Tibial nerve (tissue), 4 donors: Measurements from ENCODE around the gene TRDN. TPM values are rescaled to one million over a fixed set of nuclear protein-coding genes. Genes with fewer than 3 reads are reported as not detected.

Experiments used
- DNase-seq, 2 donors: peaks; one replicate each; pipeline ENCODE4 v3.0.0-alpha.2; 2019; ENCODE audit warnings: low spot score in 2 of 2
- H3K27ac ChIP-seq, 4 donors: fragments of 200-600 bp; sonication (generic) in 3 of 4; one replicate each; pipeline ENCODE4 v1.5.1; 2017 to 2019; ENCODE audit warnings: mild to moderate bottlenecking in 1 of 4
- H3K27me3 ChIP-seq, 2 donors: fragments of 200-600 bp; sonication (generic) in 1 of 2; one replicate each; pipeline versions ENCODE4 v1.5.1 to v1.6.0; 2017 to 2019
- H3K36me3 ChIP-seq, 3 donors: fragments of 200-600 bp; sonication (generic); one replicate each; pipeline ENCODE4 v1.5.1; 2018 to 2019
- H3K4me1 ChIP-seq, 4 donors: fragments of 200-600 bp; sonication (generic) in 3 of 4; one replicate each; pipeline ENCODE4 v1.5.1; 2017 to 2019
- H3K4me3 ChIP-seq, 4 donors: fragments of 200-600 bp; sonication (generic) in 3 of 4; one replicate each; pipeline ENCODE4 v1.5.1; 2017 to 2019; ENCODE audit warnings: mild to moderate bottlenecking in 1 of 4, moderate library complexity in 1 of 4
- H3K9me3 ChIP-seq, 4 donors: fragments of 200-600 bp; sonication (generic) in 3 of 4; one replicate each; pipeline ENCODE4 v1.5.1; 2017 to 2019
- EP300 ChIP-seq, 2 donors: sonication (generic); formaldehyde crosslinking; IDR thresholded peaks; one replicate each; pipeline ENCODE4 v1.6.1; 2017; ENCODE audit warnings: antibody characterized with exemption in 2 of 2, mild to moderate bottlenecking in 1 of 2
- POLR2A ChIP-seq, 2 donors: fragments of 450-650 bp; IDR thresholded peaks; one replicate each; pipeline ENCODE4 v1.6.1; 2017; ENCODE audit warnings: antibody characterized with exemption in 2 of 2, mild to moderate bottlenecking in 2 of 2, moderate library complexity in 2 of 2
- WGBS, 2 donors: methylation state at CpG; one replicate each; pipeline ENCODE4 v1.1.5; 2018; 5-methylcytosine and 5-hydroxymethylcytosine counted together
- total RNA-seq, 4 donors: library from RNA; depleted of rRNA; stranded (reverse); fragments of >200 nt; gene quantifications; one replicate each; pipeline ENCODE4 v1.1.0, GENCODE V29; 2016
- TF ChIP-seq, protein P1 (sequence below), 5 experiments: fragments of 200-600 bp in 3 of 5; fragments of 450-650 bp in 2 of 5; sonication (generic) in 3 of 5; IDR thresholded peaks; one replicate each; pipeline ENCODE4 v1.5.1; 2016 to 2019; ENCODE audit warnings: antibody characterized with exemption in 5 of 5, mild to moderate bottlenecking in 3 of 5, moderate library complexity in 2 of 5

The TRDN gene
- total RNA-seq, 4 donors from 2014 or later = 0.30 to 0.59 TPM; not detected in 2

- no peaks in the 10 kb centered on the region for H3K4me1 ChIP-seq
- no peak for DNase-seq
- 59 to 64% methylated on average over 3 of the region's 3 CpGs for WGBS, 2 donors
- H3K9me3 ChIP-seq = no peaks in the 10 kb centered on the region
- TF ChIP-seq EP300 (IDR thresholded peaks at IDR 0.05) (no peak), POLR2A (IDR thresholded peaks at IDR 0.05) (no peak)
- TF ChIP-seq, protein P1, sequence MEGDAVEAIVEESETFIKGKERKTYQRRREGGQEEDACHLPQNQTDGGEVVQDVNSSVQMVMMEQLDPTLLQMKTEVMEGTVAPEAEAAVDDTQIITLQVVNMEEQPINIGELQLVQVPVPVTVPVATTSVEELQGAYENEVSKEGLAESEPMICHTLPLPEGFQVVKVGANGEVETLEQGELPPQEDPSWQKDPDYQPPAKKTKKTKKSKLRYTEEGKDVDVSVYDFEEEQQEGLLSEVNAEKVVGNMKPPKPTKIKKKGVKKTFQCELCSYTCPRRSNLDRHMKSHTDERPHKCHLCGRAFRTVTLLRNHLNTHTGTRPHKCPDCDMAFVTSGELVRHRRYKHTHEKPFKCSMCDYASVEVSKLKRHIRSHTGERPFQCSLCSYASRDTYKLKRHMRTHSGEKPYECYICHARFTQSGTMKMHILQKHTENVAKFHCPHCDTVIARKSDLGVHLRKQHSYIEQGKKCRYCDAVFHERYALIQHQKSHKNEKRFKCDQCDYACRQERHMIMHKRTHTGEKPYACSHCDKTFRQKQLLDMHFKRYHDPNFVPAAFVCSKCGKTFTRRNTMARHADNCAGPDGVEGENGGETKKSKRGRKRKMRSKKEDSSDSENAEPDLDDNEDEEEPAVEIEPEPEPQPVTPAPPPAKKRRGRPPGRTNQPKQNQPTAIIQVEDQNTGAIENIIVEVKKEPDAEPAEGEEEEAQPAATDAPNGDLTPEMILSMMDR (IDR thresholded peaks at IDR 0.05) = no peak
- H3K36me3 ChIP-seq = no peaks in the 10 kb centered on the region
- no peak overlapping the region for H3K4me3 ChIP-seq
- H3K27me3 ChIP-seq = no peaks in the 10 kb centered on the region
- H3K27ac ChIP-seq = no peak overlapping the region
These were observed 197.4 kb downstream of the TRDN start for GRCh38 chr6:123439371-123439770.

- H3K4me1 ChIP-seq = no peaks in the 10 kb centered on the region
- no peak for DNase-seq
- no peaks in the 10 kb centered on the region for H3K9me3 ChIP-seq
- no peaks in the 10 kb centered on the region for H3K27me3 ChIP-seq
- H3K4me3 ChIP-seq = no peak overlapping the region
- TF ChIP-seq POLR2A (IDR thresholded peaks at IDR 0.05) (no peak), EP300 (IDR thresholded peaks at IDR 0.05) (no peak)
- TF ChIP-seq, protein P1 (IDR thresholded peaks at IDR 0.05) = no peak
- H3K36me3 ChIP-seq = no peaks in the 10 kb centered on the region
- H3K27ac ChIP-seq = no peak overlapping the region
These were observed 202.6 kb downstream of the TRDN start for GRCh38 chr6:123434186-123434585.

GRCh38 chr6:123430970-123431369 lies 205.8 kb downstream of the TRDN start:
- Histone ChIP-seq H3K27ac (no peak overlapping the region), H3K4me3 (no peak overlapping the region), H3K36me3 (no peaks in the 10 kb centered on the region), H3K27me3 (no peaks in the 10 kb centered on the region), H3K4me1 (no peaks in the 10 kb centered on the region), H3K9me3 (no peaks in the 10 kb centered on the region)
- no peak for DNase-seq
- 39 to 46% methylated on average over 3 of the region's 3 CpGs for WGBS, 2 donors
- TF ChIP-seq POLR2A (IDR thresholded peaks at IDR 0.05) (no peak), EP300 (IDR thresholded peaks at IDR 0.05) (no peak)
- TF ChIP-seq, protein P1 (IDR thresholded peaks at IDR 0.05) = no peak

DNA sequence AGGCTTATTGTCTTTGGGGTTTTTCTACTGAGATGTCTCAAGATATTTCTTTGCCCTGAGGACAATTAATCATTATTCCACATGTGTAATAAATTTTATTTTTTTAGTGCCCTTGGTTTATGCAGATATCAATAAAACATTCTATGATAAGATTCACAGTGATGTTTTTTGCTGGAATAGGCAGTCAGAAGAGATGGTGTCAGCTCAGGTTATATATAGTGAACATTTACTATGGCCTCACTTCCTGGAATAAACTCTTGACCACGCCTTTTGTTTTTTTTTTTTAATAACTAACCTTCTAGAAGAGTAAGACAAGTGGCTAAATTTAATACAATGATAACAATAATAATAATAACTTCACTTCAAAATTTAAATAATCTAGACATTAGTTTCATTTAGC lies 209.7 kb downstream of the TRDN start:
- DNase-seq = no peak
- Histone ChIP-seq H3K9me3 (no peaks in the 10 kb centered on the region), H3K36me3 (no peaks in the 10 kb centered on the region), H3K27me3 (no peaks in the 10 kb centered on the region), H3K27ac (no peak overlapping the region), H3K4me3 (no peak overlapping the region), H3K4me1 (no peaks in the 10 kb centered on the region)
- WGBS, 2 donors = 84 to 85% methylated on average over 1 of the region's 1 CpG
- TF ChIP-seq, protein P1 (IDR thresholded peaks at IDR 0.05) = no peak
- TF ChIP-seq POLR2A (IDR thresholded peaks at IDR 0.05) = no peak
- TF ChIP-seq EP300 (IDR thresholded peaks at IDR 0.05) = no peak

- Histone ChIP-seq H3K27ac (no peak overlapping the region), H3K9me3 (no peaks in the 10 kb centered on the region), H3K36me3 (no peaks in the 10 kb centered on the region), H3K27me3 (no peaks in the 10 kb centered on the region), H3K4me1 (peaks cover 0 to 5% (median 0%) of the 10 kb centered on the region in 4 donors), H3K4me3 (no peak overlapping the region)
- WGBS, 2 donors = 85 to 92% methylated on average over 1 of the region's 1 CpG
- TF ChIP-seq POLR2A (IDR thresholded peaks at IDR 0.05) = no peak
- no peak for TF ChIP-seq EP300 (IDR thresholded peaks at IDR 0.05)
- TF ChIP-seq, protein P1 (IDR thresholded peaks at IDR 0.05) = no peak
- no peak for DNase-seq
These were observed 213.6 kb downstream of the TRDN start for GRCh38 chr6:123423130-123423529.
